MM.1S (cell line): ENCODE results near the gene CFAP58.

Source experiments
- CTCF ChIP-seq: fragments of 300-600 bp; sonication (generic); IDR thresholded peaks from 2 replicates; pipeline ENCODE4 v1.5.1; 2016; ENCODE audit warnings: antibody characterized with exemption, low read length, mixed read lengths
- EZH2 ChIP-seq: fragments of 300-600 bp; sonication (generic); optimal IDR thresholded peaks from 2 replicates; pipeline ENCODE3; 2017; ENCODE audit warnings: low read depth, mild to moderate bottlenecking, antibody characterized with exemption, low read length, mixed read lengths
- EZH2phosphoT487 ChIP-seq: fragments of 300-600 bp; sonication (generic); IDR thresholded peaks from 2 replicates; pipeline ENCODE4 v1.6.1; 2018; ENCODE audit warnings: antibody characterized with exemption, low read length

- TF ChIP-seq CTCF (no peak), EZH2 (no peak), EZH2phosphoT487 (no peak)
Measured at GRCh38 chr10:104433669-104434068, 80.0 kb downstream of the CFAP58 start.
